ENCODE measurements around the gene PPP1R18. TPM values are rescaled to one million over a fixed set of nuclear protein-coding genes. Genes with fewer than 3 reads are reported as not detected.

Gene PPP1R18
- total and polyA plus RNA-seq, 9 of the 15 experiments (the other 6 are each of a cell fraction or from before 2014, with no cell fraction given): 12.0 to 99.2 (median 42.6) TPM

DNA sequence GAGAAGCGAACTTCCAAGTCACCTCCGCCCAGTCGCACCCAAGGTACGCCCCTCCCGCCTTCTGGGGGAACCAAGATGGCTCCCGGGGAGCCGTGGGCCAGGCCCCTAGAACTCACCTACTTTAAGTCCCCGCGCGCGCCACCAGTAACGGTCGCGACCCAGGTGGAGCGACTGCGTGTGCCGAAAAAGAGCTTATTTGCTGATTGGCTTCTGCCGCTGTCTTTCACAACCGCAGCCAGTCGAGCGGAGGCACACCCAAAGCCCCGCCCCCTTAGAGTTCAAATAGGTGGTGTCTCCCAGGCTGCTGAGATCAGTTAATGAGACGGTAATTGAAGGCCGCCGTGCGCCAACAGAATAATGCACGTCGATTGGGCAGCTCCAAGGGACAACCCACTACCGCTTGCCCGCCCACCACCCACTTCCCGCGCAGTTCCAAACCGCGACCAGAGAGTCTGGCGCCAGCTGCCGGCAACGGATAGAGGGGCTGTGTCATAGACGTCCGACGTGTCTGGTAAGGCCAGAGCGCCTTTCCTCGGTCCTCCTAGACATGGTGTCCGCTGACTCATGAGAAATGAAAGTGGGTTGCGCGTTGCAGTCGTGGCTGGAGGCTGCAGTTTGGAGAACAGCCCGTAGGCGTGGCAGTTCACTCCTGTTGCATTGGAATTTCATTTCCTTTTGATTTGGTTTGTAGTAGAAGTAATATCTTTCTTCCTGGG, 30.8 kb upstream of the PPP1R18 start, which contains the start of gene MDC1 (continued):
- TF ChIP-seq RFX1 (IDR thresholded peaks at IDR 0.05): no peak
- TF ChIP-seq ZNF212 (CRISPR knock-in tag; IDR thresholded peaks at IDR 0.05): no peak
- no peak; the same call in 1 of the 2 replicates for TF ChIP-seq MXI1 (IDR thresholded peaks at IDR 0.05; ENCODE audit: low read depth, low read length)
- TF ChIP-seq, protein P1, sequence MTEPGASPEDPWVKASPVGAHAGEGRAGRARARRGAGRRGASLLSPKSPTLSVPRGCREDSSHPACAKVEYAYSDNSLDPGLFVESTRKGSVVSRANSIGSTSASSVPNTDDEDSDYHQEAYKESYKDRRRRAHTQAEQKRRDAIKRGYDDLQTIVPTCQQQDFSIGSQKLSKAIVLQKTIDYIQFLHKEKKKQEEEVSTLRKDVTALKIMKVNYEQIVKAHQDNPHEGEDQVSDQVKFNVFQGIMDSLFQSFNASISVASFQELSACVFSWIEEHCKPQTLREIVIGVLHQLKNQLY (CRISPR knock-in tag; conservative IDR thresholded peaks at IDR 0.05): 0 out of 4 replicates have a peak, but pooled peaks of 1 of the 2 experiments have one; percentile 31
- TF ChIP-seq, protein P2, sequence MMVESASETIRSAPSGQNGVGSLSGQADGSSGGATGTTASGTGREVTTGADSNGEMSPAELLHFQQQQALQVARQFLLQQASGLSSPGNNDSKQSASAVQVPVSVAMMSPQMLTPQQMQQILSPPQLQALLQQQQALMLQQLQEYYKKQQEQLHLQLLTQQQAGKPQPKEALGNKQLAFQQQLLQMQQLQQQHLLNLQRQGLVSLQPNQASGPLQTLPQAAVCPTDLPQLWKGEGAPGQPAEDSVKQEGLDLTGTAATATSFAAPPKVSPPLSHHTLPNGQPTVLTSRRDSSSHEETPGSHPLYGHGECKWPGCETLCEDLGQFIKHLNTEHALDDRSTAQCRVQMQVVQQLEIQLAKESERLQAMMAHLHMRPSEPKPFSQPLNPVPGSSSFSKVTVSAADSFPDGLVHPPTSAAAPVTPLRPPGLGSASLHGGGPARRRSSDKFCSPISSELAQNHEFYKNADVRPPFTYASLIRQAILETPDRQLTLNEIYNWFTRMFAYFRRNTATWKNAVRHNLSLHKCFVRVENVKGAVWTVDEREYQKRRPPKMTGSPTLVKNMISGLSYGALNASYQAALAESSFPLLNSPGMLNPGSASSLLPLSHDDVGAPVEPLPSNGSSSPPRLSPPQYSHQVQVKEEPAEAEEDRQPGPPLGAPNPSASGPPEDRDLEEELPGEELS (CRISPR knock-in tag; IDR thresholded peaks at IDR 0.05; ENCODE audit: borderline replicate concordance): no peak
- TF ChIP-seq ZNF551 (CRISPR knock-in tag; IDR thresholded peaks at IDR 0.05): no peak
- peak; percentile 60; the same call in 1 of the 2 replicates for TF ChIP-seq ERF (CRISPR knock-in tag; IDR thresholded peaks at IDR 0.05)
- TF ChIP-seq, protein P3, sequence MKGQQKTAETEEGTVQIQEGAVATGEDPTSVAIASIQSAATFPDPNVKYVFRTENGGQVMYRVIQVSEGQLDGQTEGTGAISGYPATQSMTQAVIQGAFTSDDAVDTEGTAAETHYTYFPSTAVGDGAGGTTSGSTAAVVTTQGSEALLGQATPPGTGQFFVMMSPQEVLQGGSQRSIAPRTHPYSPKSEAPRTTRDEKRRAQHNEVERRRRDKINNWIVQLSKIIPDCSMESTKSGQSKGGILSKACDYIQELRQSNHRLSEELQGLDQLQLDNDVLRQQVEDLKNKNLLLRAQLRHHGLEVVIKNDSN (CRISPR knock-in tag; IDR thresholded peaks at IDR 0.05): no peak
- peak; percentile 59; the same call in 1 of the 2 replicates for TF ChIP-seq STAT5A (IDR thresholded peaks at IDR 0.05; ENCODE audit: borderline replicate concordance, low read length)
- TF ChIP-seq, protein P4, sequence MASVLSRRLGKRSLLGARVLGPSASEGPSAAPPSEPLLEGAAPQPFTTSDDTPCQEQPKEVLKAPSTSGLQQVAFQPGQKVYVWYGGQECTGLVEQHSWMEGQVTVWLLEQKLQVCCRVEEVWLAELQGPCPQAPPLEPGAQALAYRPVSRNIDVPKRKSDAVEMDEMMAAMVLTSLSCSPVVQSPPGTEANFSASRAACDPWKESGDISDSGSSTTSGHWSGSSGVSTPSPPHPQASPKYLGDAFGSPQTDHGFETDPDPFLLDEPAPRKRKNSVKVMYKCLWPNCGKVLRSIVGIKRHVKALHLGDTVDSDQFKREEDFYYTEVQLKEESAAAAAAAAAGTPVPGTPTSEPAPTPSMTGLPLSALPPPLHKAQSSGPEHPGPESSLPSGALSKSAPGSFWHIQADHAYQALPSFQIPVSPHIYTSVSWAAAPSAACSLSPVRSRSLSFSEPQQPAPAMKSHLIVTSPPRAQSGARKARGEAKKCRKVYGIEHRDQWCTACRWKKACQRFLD (CRISPR knock-in tag; IDR thresholded peaks at IDR 0.05): peak; percentile 96
- TF ChIP-seq, protein P5, sequence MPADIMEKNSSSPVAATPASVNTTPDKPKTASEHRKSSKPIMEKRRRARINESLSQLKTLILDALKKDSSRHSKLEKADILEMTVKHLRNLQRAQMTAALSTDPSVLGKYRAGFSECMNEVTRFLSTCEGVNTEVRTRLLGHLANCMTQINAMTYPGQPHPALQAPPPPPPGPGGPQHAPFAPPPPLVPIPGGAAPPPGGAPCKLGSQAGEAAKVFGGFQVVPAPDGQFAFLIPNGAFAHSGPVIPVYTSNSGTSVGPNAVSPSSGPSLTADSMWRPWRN (IDR thresholded peaks at IDR 0.05; ENCODE audit: low read depth): peak; percentile 96
- TF ChIP-seq PCBP1 (IDR thresholded peaks at IDR 0.05; ENCODE audit: low read depth, low read length, poor library complexity, severe bottlenecking): peak; percentile 55
- TF ChIP-seq, protein P6, sequence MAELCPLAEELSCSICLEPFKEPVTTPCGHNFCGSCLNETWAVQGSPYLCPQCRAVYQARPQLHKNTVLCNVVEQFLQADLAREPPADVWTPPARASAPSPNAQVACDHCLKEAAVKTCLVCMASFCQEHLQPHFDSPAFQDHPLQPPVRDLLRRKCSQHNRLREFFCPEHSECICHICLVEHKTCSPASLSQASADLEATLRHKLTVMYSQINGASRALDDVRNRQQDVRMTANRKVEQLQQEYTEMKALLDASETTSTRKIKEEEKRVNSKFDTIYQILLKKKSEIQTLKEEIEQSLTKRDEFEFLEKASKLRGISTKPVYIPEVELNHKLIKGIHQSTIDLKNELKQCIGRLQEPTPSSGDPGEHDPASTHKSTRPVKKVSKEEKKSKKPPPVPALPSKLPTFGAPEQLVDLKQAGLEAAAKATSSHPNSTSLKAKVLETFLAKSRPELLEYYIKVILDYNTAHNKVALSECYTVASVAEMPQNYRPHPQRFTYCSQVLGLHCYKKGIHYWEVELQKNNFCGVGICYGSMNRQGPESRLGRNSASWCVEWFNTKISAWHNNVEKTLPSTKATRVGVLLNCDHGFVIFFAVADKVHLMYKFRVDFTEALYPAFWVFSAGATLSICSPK (IDR thresholded peaks at IDR 0.05; ENCODE audit: borderline replicate concordance): no peak
- TF ChIP-seq, protein P7, sequence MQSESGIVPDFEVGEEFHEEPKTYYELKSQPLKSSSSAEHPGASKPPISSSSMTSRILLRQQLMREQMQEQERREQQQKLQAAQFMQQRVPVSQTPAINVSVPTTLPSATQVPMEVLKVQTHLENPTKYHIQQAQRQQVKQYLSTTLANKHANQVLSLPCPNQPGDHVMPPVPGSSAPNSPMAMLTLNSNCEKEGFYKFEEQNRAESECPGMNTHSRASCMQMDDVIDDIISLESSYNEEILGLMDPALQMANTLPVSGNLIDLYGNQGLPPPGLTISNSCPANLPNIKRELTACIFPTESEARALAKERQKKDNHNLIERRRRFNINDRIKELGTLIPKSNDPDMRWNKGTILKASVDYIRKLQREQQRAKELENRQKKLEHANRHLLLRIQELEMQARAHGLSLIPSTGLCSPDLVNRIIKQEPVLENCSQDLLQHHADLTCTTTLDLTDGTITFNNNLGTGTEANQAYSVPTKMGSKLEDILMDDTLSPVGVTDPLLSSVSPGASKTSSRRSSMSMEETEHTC (IDR thresholded peaks at IDR 0.05): no peak
- TF ChIP-seq CBX3 (IDR thresholded peaks at IDR 0.05; ENCODE audit: borderline replicate concordance in 1 of 2, low read length in 2 of 2): peak in 1 of 2 experiments; percentile 79; a peak in 2 of 3 replicates
- peak; percentile 96 for TF ChIP-seq MAFF (IDR thresholded peaks at IDR 0.05; ENCODE audit: low read length)
- TF ChIP-seq RUNX1 (IDR thresholded peaks at IDR 0.05; ENCODE audit: low read depth): no peak; the same call in 1 of the 2 replicates
- no peak for TF ChIP-seq ZNF282 (CRISPR knock-in tag; IDR thresholded peaks at IDR 0.05)
